AG04449 (cell line): ENCODE measurements around the gene SEMA3F.

Source experiments
- CTCF ChIA-PET: fragments of 350-600 bp; formaldehyde crosslinking; extraction: SDS; loops from one replicate; lab custom pipeline; 2021; ENCODE audit warnings: antibody characterized with exemption; lab: Yijun Ruan, JAX
- POLR2A ChIA-PET: fragments of 400-600, 350-600 bp; formaldehyde crosslinking; extraction: SDS; loops from one replicate; lab custom pipeline; 2020; ENCODE audit warnings: antibody characterized with exemption, inconsistent platforms; lab: Yijun Ruan, JAX
- DNase-seq: peaks from one replicate; pipeline ENCODE4 v3.0.0-alpha.2; 2010; ENCODE audit warnings: low read depth, low spot score
- H3K4me3 ChIP-seq: 2 replicates; pipeline ENCODE4 v1.5.1; 2011; ENCODE audit warnings: low read depth, mild to moderate bottlenecking, control low read depth, low read length
- CTCF ChIP-seq: IDR thresholded peaks from one replicate; pipeline ENCODE4 v1.5.1; 2011; ENCODE audit warnings: mild to moderate bottlenecking, moderate library complexity, low read length, control low read depth, inconsistent platforms; ENCODE audit not compliant: insufficient read depth; ENCODE audit errors: missing control alignments

The SEMA3F gene

GRCh38 chr3:50196253-50196801 lies 41.2 kb downstream of the SEMA3F start:
- CTCF ChIA-PET = interaction anchor here (1.0 to 21.6 kb wide), 9 partner anchors 19 to 131 kb away, joined by 4 to 1029 read pairs (median 125); partner anchors contain the start of genes GNAI2, HYAL2, LSMEM2 and SEMA3B

GRCh38 chr3:50201573-50202315 lies 46.6 kb downstream of the SEMA3F start:
- ChIA-PET CTCF (interaction anchor here (1.1 to 33.1 kb wide), 7 partner anchors 13 to 81 kb away, joined by 3 to 1029 read pairs (median 7); partner anchors contain the start of gene GNAT1), POLR2A (no interaction called here)
- H3K4me3 ChIP-seq = no peak overlapping the region
- DNase-seq = no peak
- no peak for TF ChIP-seq CTCF

More at GRCh38 chr3:50196253-50196801, 41.2 kb downstream of the SEMA3F start:
- no peak for DNase-seq
- TF ChIP-seq CTCF = no peak
- POLR2A ChIA-PET = no interaction called here
- no peak overlapping the region for H3K4me3 ChIP-seq

- no peak for DNase-seq
- POLR2A ChIA-PET = no interaction called here
- no peak for TF ChIP-seq CTCF
These were observed 47.4 kb downstream of the SEMA3F start for GRCh38 chr3:50202353-50203112.

GRCh38 chr3:50203113-50203808 lies 48.1 kb downstream of the SEMA3F start:
- no peak for DNase-seq
- no peak overlapping the region for H3K4me3 ChIP-seq
- ChIA-PET POLR2A (no interaction called here), CTCF (interaction anchor here (0.9 to 33.1 kb wide), 9 partner anchors 9 to 82 kb away, joined by 3 to 1029 read pairs (median 6); partner anchors contain the start of gene GNAT1)
- no peak for TF ChIP-seq CTCF

More at GRCh38 chr3:50202353-50203112, 47.4 kb downstream of the SEMA3F start:
- CTCF ChIA-PET = interaction anchor here (0.9 to 33.1 kb wide), 9 partner anchors 9 to 82 kb away, joined by 3 to 1029 read pairs (median 6); partner anchors contain the start of gene GNAT1
- H3K4me3 ChIP-seq = no peak overlapping the region

- POLR2A ChIA-PET = no interaction called here
- no peak for DNase-seq
- no peak for TF ChIP-seq CTCF
- H3K4me3 ChIP-seq = no peak overlapping the region
- CTCF ChIA-PET = interaction anchor here (0.9 to 33.1 kb wide), 7 partner anchors 8 to 71 kb away, joined by 3 to 1029 read pairs (median 5); partner anchors contain the start of gene GNAT1
These were observed 49.0 kb downstream of the SEMA3F start for GRCh38 chr3:50203809-50204803.
